Thyroid gland (tissue), 4 donors: ENCODE measurements around the gene OGG1. TPM values are rescaled to one million over a fixed set of nuclear protein-coding genes. Genes with fewer than 3 reads are reported as not detected.

Source experiments
- DNase-seq, 2 donors: peaks; one replicate each; pipeline ENCODE4 v3.0.0-alpha.2; 2019
- H3K27ac ChIP-seq, 3 donors: fragments of 200-600 bp; sonication (generic); 1 replicate in 2 of 3; 2 replicates in 1 of 3; pipeline ENCODE4 v1.5.1; 2016 to 2019; ENCODE audit warnings: mild to moderate bottlenecking in 1 of 3, moderate library complexity in 1 of 3
- H3K27me3 ChIP-seq: fragments of 200-600 bp; sonication (generic); one replicate; pipeline ENCODE4 v1.5.1; 2019
- H3K36me3 ChIP-seq, 2 donors: fragments of 200-600 bp; sonication (generic); one replicate each; pipeline ENCODE4 v1.5.1; 2016 to 2019
- H3K4me1 ChIP-seq, 2 donors: fragments of 200-600 bp; sonication (generic); one replicate each; pipeline ENCODE4 v1.5.1; 2017 to 2019
- H3K4me3 ChIP-seq, 3 donors: fragments of 200-600 bp; sonication (generic); replicated peaks in 1 of 3; 1 replicate in 2 of 3; 2 replicates in 1 of 3; pipeline ENCODE4 v1.5.1; 2016; ENCODE audit warnings: mild to moderate bottlenecking in 1 of 3
- H3K9me3 ChIP-seq: fragments of 200-600 bp; sonication (generic); one replicate; pipeline ENCODE4 v1.5.1; 2017
- CTCF ChIP-seq, 6 experiments: fragments of 200-600 bp in 3 of 6; fragments of 450-650 bp in 3 of 6; sonication (generic) in 3 of 6; IDR thresholded peaks; one replicate each; pipeline ENCODE4 v1.5.1; 2016 to 2019; ENCODE audit warnings: antibody characterized with exemption in 6 of 6, mild to moderate bottlenecking in 2 of 6, inconsistent platforms in 1 of 6, moderate library complexity in 1 of 6
- POLR2A ChIP-seq, 2 donors: fragments of 450-650 bp; IDR thresholded peaks; one replicate each; pipeline ENCODE4 v1.6.1; 2017; ENCODE audit warnings: antibody characterized with exemption in 2 of 2, mild to moderate bottlenecking in 2 of 2, moderate library complexity in 1 of 2
- WGBS, 2 donors: methylation state at CpG; one replicate each; pipeline ENCODE4 v1.1.5; 2017; 5-methylcytosine and 5-hydroxymethylcytosine counted together
- intact Hi-C: fragments of 100-400 bp; cut with DNase I; formaldehyde crosslinking; loops from one replicate; pipeline ENCODE4 v1.15.1; 2023
- total RNA-seq, 4 donors: library from RNA; depleted of rRNA; stranded (reverse); fragments of >200 nt; gene quantifications; one replicate each; pipeline ENCODE4 v1.2.3, GENCODE V29; 2016

Gene OGG1
- total RNA-seq, 4 donors from 2014 or later = 23.7 to 46.6 (median 30.3) TPM

GRCh38 chr3:9792405-9793160 is 42.8 kb downstream of the OGG1 start, which contains the start of the genes ARPC4 and TADA3:
Gene ARPC4, plus strand, starts transcription at chr3:9793082. Its CDS starts 40 bp downstream, at chr3:9793122.
Gene TADA3, minus strand, starts transcription at chr3:9792473. Its CDS starts 1,007 bp downstream, at chr3:9791466.
- WGBS, 2 donors = 0 to 1% methylated on average over 24 to 45 of the region's 65 CpGs
- intact Hi-C loops = loop anchor here (10.0 kb wide), 1 partner anchor 138 kb away; no protein-coding TSS in a partner anchor
- peak in 2 of 6 experiments; percentile 11 to 46 for TF ChIP-seq CTCF (IDR thresholded peaks at IDR 0.05)
- TF ChIP-seq POLR2A (IDR thresholded peaks at IDR 0.05) = peak; percentile 12 to 66
- Histone ChIP-seq H3K4me3 (peak within 1 kb of the TSS; percentile 64 to 93 (median 92)), H3K27ac (peak within 1 kb of the TSS; percentile 91 to 98 (median 91)), H3K4me1 (peaks cover 12 to 25% of the 10 kb centered on the region in 2 donors), H3K36me3 (peaks cover 10 to 11% of the 10 kb centered on the region in 2 donors), H3K27me3 (no peaks in the 10 kb centered on the region), H3K9me3 (no peaks in the 10 kb centered on the region)
- peak; percentile 94 for DNase-seq

GRCh38 chr3:9793161-9793781 is 43.5 kb downstream of the OGG1 start:
- H3K27me3 ChIP-seq = no peaks in the 10 kb centered on the region
- WGBS, 2 donors = 1 to 3% methylated on average over 20 of the region's 23 CpGs
- peak in 1 of 6 experiments; percentile 5 for TF ChIP-seq CTCF (IDR thresholded peaks at IDR 0.05)
- TF ChIP-seq POLR2A (IDR thresholded peaks at IDR 0.05) = no peak
- H3K27ac ChIP-seq = peak overlapping the region; percentile 91 to 98 (median 91)
- peak overlapping the region; percentile 64 to 93 (median 92) for H3K4me3 ChIP-seq
- peaks cover 12 to 25% of the 10 kb centered on the region in 2 donors for H3K4me1 ChIP-seq
- DNase-seq = no peak
- peaks cover 14 to 15% of the 10 kb centered on the region in 2 donors for H3K36me3 ChIP-seq
- no peaks in the 10 kb centered on the region for H3K9me3 ChIP-seq
- intact Hi-C loops = loop anchor here (10.0 kb wide), 1 partner anchor 138 kb away; no protein-coding TSS in a partner anchor

GRCh38 chr3:9794400-9794799 is 44.6 kb downstream of the OGG1 start:
- TF ChIP-seq POLR2A (IDR thresholded peaks at IDR 0.05) = no peak
- no peak for TF ChIP-seq CTCF (IDR thresholded peaks at IDR 0.05)
- intact Hi-C loops = loop anchor here (10.0 kb wide), 1 partner anchor 140 kb away; no protein-coding TSS in a partner anchor
- Histone ChIP-seq H3K27me3 (no peaks in the 10 kb centered on the region), H3K36me3 (peaks cover 19 to 23% of the 10 kb centered on the region in 2 donors), H3K4me1 (peaks cover 12 to 25% of the 10 kb centered on the region in 2 donors), H3K27ac (no peak overlapping the region), H3K4me3 (no peak overlapping the region), H3K9me3 (no peaks in the 10 kb centered on the region)
- no peak for DNase-seq
- 96% methylated on average over 11 of the region's 11 CpGs for WGBS, 2 donors

- Histone ChIP-seq H3K36me3 (peaks cover 22 to 26% of the 10 kb centered on the region in 2 donors), H3K27me3 (no peaks in the 10 kb centered on the region), H3K27ac (no peak overlapping the region), H3K4me3 (no peak overlapping the region), H3K4me1 (peaks cover 12 to 25% of the 10 kb centered on the region in 2 donors), H3K9me3 (no peaks in the 10 kb centered on the region)
- no peak for DNase-seq
- intact Hi-C loops = loop anchor here (10.0 kb wide), 1 partner anchor 140 kb away; no protein-coding TSS in a partner anchor
- WGBS, 2 donors = 95 to 97% methylated on average over 5 of the region's 5 CpGs
- TF ChIP-seq CTCF (IDR thresholded peaks at IDR 0.05) (no peak), POLR2A (IDR thresholded peaks at IDR 0.05) (no peak)
Measured at GRCh38 chr3:9795207-9795606, 45.5 kb downstream of the OGG1 start.
